Activated B cell treated with CpG ODN at 0.5 μM for 24 hours (primary cell): Measurements from ENCODE around the gene MFAP3. TPM values are rescaled to one million over a fixed set of nuclear protein-coding genes. Genes with fewer than 3 reads are reported as not detected.

Experiments
- ATAC-seq: fragments of 200-7000 bp; cut with Tn5 transposase; one replicate; pipeline ENCODE4 v1.10.0; 2021; ENCODE audit warnings: low read depth, mild to moderate bottlenecking, moderate library complexity
- CTCF ChIA-PET: fragments of 350-600 bp; sonication (Branson Sonifier 250); formaldehyde crosslinking; loops from one replicate; lab custom pipeline; 2021; ENCODE audit warnings: antibody characterized with exemption; lab: Charles Lee
- POLR2A ChIA-PET: fragments of 350-600 bp; sonication (Branson Sonifier 250); formaldehyde crosslinking; loops from one replicate; lab custom pipeline; 2021; ENCODE audit warnings: antibody characterized with exemption; lab: Charles Lee
- DNase-seq: peaks from one replicate; pipeline ENCODE4 v3.0.0; 2022
- H3K27ac Mint-ChIP-seq: one replicate; pipeline ENCODE4 v1.8.0; 2020; ENCODE audit warnings: mixed read lengths
- H3K27me3 Mint-ChIP-seq: one replicate; pipeline ENCODE4 v1.8.0; 2021; ENCODE audit warnings: mixed read lengths
- H3K36me3 Mint-ChIP-seq: one replicate; pipeline ENCODE4 v1.8.0; 2021; ENCODE audit warnings: low read depth, mixed read lengths
- H3K4me1 Mint-ChIP-seq: one replicate; pipeline ENCODE4 v1.8.0; 2021; ENCODE audit warnings: mixed read lengths
- H3K4me3 Mint-ChIP-seq: one replicate; pipeline ENCODE4 v1.8.0; 2020; ENCODE audit warnings: mild to moderate bottlenecking, mixed read lengths
- H3K9me3 Mint-ChIP-seq: one replicate; pipeline ENCODE4 v1.8.0; 2020; ENCODE audit warnings: mixed read lengths
- intact Hi-C: fragments of 100-400 bp; cut with micrococcal nuclease; formaldehyde crosslinking; loops from one replicate; pipeline ENCODE4 v1.15.1; 2024
- total RNA-seq: library from RNA; stranded (reverse); gene quantifications from 2 replicates; pipeline ENCODE4 v1.2.3, GENCODE V29; 2022
- TF ChIP-seq, protein P1 (sequence below): fragments of 200-600 bp; IDR thresholded peaks from one replicate; pipeline ENCODE4 v1.8.0; 2022; ENCODE audit warnings: antibody characterized with exemption, mild to moderate bottlenecking

The MFAP3 gene
- 18.4 and 20.8 TPM in 2 replicates for total RNA-seq

DNA sequence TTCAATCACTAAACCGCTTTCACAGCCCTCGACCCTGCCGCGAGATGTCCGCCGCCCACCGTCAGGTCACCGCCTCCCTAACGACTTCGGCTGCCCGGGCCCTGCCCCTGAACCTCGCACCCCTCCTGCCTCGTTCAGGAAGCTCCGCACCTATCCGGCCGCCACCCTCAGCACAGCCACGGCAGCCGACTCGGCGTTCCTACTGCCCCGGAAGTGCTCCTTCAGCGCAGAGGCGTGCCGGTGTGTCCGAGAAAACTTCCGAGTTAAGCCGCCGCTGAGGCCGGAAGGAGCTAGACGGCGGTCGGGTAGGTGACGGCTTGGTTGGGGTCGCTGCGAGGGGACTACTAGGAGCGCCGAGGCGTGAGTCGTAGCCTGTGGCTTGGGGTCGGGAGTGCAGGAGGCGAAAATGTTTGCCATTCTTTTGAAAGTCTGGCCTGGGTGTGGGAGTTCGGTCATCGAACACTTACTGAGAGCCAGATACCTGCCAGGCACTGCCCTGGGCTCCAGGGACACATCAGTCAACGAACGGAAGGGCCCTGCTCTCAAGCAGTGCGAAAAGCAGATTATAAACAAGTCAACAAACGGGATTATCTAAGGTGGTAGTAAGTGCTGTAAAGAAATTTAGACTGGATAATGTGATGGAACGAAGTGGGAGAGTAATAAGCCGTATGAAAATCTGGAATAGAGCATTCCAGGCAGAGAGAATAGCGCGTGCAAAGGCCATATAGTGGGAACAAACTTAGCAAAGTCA is at the start of gene MFAP3, which contains the start of gene FAM114A2:
Gene MFAP3 (plus strand): TSS at position 261 of the 751 bp plus-strand sequence. CDS start 10,756 bp downstream, outside the sequence.
Gene FAM114A2 (minus strand): TSS at position 204 of the 751 bp plus-strand sequence. CDS start 3,957 bp downstream, outside the sequence.
- TF ChIP-seq, protein P1, sequence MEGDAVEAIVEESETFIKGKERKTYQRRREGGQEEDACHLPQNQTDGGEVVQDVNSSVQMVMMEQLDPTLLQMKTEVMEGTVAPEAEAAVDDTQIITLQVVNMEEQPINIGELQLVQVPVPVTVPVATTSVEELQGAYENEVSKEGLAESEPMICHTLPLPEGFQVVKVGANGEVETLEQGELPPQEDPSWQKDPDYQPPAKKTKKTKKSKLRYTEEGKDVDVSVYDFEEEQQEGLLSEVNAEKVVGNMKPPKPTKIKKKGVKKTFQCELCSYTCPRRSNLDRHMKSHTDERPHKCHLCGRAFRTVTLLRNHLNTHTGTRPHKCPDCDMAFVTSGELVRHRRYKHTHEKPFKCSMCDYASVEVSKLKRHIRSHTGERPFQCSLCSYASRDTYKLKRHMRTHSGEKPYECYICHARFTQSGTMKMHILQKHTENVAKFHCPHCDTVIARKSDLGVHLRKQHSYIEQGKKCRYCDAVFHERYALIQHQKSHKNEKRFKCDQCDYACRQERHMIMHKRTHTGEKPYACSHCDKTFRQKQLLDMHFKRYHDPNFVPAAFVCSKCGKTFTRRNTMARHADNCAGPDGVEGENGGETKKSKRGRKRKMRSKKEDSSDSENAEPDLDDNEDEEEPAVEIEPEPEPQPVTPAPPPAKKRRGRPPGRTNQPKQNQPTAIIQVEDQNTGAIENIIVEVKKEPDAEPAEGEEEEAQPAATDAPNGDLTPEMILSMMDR: no peak
- peak within 1 kb of the TSS; percentile 96 for H3K27ac Mint-ChIP-seq
- DNase-seq (peak; percentile 77), ATAC-seq (peak; percentile 98)
- H3K4me3 Mint-ChIP-seq: peak within 1 kb of the TSS; percentile 97
- ChIA-PET CTCF (no interaction called here), POLR2A (interaction anchor here (0.6 to 2.7 kb wide), 14 partner anchors 12 to 820 kb away, joined by 3 to 23 read pairs (median 3); partner anchors contain the start of genes CNOT8 and GALNT10)
- H3K27me3 Mint-ChIP-seq: no peaks in the 10 kb centered on the region
- no peaks in the 10 kb centered on the region for H3K9me3 Mint-ChIP-seq
- H3K36me3 Mint-ChIP-seq: peaks cover 16% of the 10 kb centered on the region
- intact Hi-C loops: loop anchor here (1.0 to 5.0 kb wide), 6 partner anchors 151 to 903 kb away; partner anchors contain the start of genes CNOT8, GALNT10, LARP1 and MRPL22
- peaks cover 45% of the 10 kb centered on the region for H3K4me1 Mint-ChIP-seq

DNA sequence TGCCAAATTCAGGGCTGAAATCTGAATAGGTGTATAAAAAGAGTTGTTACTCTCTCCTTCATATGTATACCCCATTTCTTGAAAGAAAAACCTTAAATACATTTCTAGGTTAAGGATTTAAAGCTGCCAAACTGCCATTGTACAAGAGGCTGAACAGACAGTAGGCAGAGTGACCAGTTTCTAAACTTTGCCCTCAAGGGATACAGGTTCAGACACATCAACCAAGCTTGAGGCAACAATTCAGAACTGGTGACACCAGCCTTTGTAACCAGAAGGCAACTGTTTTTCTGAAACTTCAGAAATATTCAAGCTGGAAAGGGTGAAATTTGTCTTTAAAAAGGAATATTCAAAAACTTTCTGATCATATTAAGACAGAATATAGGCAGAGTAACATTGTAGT is 47.6 kb upstream of the MFAP3 start:
- POLR2A ChIA-PET: no interaction called here
- CTCF ChIA-PET: no interaction called here
- H3K36me3 Mint-ChIP-seq: peaks cover 42% of the 10 kb centered on the region

DNA sequence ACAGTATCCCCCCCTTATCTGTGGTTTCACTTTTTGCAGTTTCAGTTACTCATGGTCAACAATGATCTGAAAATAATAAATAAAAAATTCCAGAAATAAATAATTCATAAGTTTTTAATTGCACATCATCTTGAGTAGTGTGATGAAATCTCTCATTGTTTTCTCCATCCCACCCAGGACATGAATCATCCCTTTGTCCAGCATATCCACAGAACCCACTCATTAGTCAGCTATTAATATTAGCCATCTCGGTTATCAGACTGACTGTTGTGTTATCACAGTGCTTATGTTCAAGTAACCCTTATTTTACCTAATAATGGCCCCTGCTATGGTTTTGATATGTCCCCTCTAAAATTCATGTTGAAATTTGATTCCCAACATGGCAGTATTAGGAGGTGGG is 40.8 kb upstream of the MFAP3 start:
- Mint-ChIP-seq H3K9me3 (peaks cover 3% of the 10 kb centered on the region), H3K4me1 (no peaks in the 10 kb centered on the region), H3K36me3 (peaks cover 74% of the 10 kb centered on the region), H3K4me3 (no peak overlapping the region), H3K27ac (no peak overlapping the region), H3K27me3 (no peaks in the 10 kb centered on the region)
- intact Hi-C loops: no loop called here
- TF ChIP-seq, protein P1: no peak
- ATAC-seq (no peak), DNase-seq (no peak)
- ChIA-PET POLR2A (no interaction called here), CTCF (no interaction called here)

More for the DNA sequence above, 47.6 kb upstream of the MFAP3 start:
- no peaks in the 10 kb centered on the region for H3K27me3 Mint-ChIP-seq
- DNase-seq: no peak
- intact Hi-C loops: no loop called here
- H3K27ac Mint-ChIP-seq: no peak overlapping the region
- no peak for ATAC-seq
- no peaks in the 10 kb centered on the region for H3K4me1 Mint-ChIP-seq
- H3K4me3 Mint-ChIP-seq: no peak overlapping the region
- TF ChIP-seq, protein P1: no peak
- H3K9me3 Mint-ChIP-seq: no peaks in the 10 kb centered on the region

DNA sequence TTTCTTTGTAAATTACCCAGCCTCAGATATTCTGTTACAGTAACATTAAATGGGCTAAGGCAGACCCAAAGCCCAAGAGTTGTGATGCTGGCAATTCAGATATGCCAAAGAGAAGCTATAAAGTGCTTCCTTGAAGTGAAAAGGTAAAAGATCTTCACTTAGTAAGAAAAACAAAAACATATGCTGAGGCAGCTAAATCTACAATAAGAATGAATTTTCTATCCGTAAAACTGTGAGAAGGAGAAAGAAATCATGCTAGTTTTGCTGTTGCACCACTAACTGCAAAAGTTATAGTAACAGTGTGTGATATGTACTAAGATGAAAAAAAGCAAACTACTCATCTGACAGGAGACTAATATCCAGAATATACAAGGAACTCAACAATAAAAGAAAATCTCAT is 40.0 kb upstream of the MFAP3 start:
- H3K36me3 Mint-ChIP-seq: peaks cover 69% of the 10 kb centered on the region
- H3K9me3 Mint-ChIP-seq: peaks cover 3% of the 10 kb centered on the region
- POLR2A ChIA-PET: interaction anchor here (0.7 kb wide), 1 partner anchor 17 kb away, joined by 4 read pairs; no protein-coding TSS in a partner anchor

DNA sequence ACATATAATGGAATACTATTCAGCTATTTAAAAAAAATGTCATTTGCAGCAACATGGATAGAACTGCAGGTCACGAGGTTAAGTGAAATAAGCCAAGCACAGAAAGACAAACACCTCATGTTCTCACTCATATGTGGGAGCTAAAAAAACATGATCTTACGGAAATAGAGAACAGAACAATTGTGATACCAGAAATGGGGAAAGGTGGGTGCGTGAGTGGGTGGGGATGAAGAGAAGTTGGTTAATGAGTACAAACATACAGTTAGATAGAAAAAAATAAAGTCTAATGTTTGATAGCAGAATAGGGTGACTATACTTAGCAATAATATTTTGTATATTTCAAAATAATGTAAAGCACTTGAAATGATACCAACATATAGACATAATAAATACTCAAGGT is 38.8 kb upstream of the MFAP3 start:
- POLR2A ChIA-PET: no interaction called here

More for the DNA sequence above, 40.0 kb upstream of the MFAP3 start:
- CTCF ChIA-PET: no interaction called here
- no peak for DNase-seq
- Mint-ChIP-seq H3K27ac (no peak overlapping the region), H3K27me3 (no peaks in the 10 kb centered on the region), H3K4me3 (no peak overlapping the region), H3K4me1 (no peaks in the 10 kb centered on the region)
- TF ChIP-seq, protein P1: no peak
- intact Hi-C loops: no loop called here
- no peak for ATAC-seq

More for the DNA sequence above, 38.8 kb upstream of the MFAP3 start:
- ATAC-seq (no peak), DNase-seq (no peak)
- CTCF ChIA-PET: no interaction called here
- intact Hi-C loops: no loop called here
- Mint-ChIP-seq H3K4me3 (no peak overlapping the region), H3K4me1 (no peaks in the 10 kb centered on the region), H3K27ac (no peak overlapping the region), H3K36me3 (peaks cover 68% of the 10 kb centered on the region), H3K9me3 (peaks cover 3% of the 10 kb centered on the region), H3K27me3 (no peaks in the 10 kb centered on the region)
- TF ChIP-seq, protein P1: no peak
